Neural progenitor cell (in vitro differentiated cells): Measurements from ENCODE around the gene POTEH.
"Not testable (repeated sequence)": the region's sequence is repeated elsewhere in the genome, so short reads cannot be mapped to it uniquely, and the experiment has no call there.

Experiments
- EZH2 ChIP-seq: fragments of 200-600 bp; sonication (generic); IDR thresholded peaks from 2 replicates; pipeline ENCODE4 v1.6.1; 2017; ENCODE audit warnings: antibody characterized with exemption, mild to moderate bottlenecking, moderate library complexity
- TF ChIP-seq, protein P1 (sequence below): fragments of 200-600 bp; sonication (generic); IDR thresholded peaks from 2 replicates; pipeline ENCODE4 v1.5.1; 2017; ENCODE audit warnings: antibody characterized with exemption, mild to moderate bottlenecking

DNA sequence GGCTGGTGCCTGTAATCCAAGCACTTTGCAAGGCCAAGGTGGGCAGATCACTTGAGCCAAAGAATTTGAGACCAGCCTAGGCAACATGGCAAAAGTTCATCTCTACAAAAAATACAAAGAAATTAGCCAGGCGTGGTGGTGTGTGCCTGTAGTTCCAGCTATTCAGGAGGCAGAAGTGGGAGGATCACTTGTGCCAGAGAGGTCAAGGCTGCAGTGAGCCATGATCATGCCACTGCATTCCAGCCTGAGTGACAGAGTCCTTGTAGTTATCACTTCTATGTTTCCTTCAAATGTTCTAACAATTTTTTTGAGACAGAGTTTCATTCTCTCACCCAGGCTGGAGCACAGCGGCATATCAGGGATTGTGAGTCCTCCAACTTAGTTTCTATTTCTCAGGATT, 36.6 kb upstream of the POTEH start:
- TF ChIP-seq, protein P1, sequence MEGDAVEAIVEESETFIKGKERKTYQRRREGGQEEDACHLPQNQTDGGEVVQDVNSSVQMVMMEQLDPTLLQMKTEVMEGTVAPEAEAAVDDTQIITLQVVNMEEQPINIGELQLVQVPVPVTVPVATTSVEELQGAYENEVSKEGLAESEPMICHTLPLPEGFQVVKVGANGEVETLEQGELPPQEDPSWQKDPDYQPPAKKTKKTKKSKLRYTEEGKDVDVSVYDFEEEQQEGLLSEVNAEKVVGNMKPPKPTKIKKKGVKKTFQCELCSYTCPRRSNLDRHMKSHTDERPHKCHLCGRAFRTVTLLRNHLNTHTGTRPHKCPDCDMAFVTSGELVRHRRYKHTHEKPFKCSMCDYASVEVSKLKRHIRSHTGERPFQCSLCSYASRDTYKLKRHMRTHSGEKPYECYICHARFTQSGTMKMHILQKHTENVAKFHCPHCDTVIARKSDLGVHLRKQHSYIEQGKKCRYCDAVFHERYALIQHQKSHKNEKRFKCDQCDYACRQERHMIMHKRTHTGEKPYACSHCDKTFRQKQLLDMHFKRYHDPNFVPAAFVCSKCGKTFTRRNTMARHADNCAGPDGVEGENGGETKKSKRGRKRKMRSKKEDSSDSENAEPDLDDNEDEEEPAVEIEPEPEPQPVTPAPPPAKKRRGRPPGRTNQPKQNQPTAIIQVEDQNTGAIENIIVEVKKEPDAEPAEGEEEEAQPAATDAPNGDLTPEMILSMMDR: not testable (repeated sequence)
- not testable (repeated sequence) for TF ChIP-seq EZH2
